Adrenal gland (tissue), 12 donors: ENCODE results near the gene SUFU. TPM values are rescaled to one million over a fixed set of nuclear protein-coding genes. Genes with fewer than 3 reads are reported as not detected.

Source experiments
- DNase-seq, 7 donors: peaks; one replicate each; pipeline ENCODE4 v3.0.0-alpha.2; 2019 to 2020
- H3K27ac ChIP-seq, 5 donors: fragments of 200-600 bp; sonication (generic) in 4 of 5; 1 replicate in 3 of 5; 2 replicates in 2 of 5; pipeline versions ENCODE4 v1.5.1 to v1.8.0; 2016 to 2020; ENCODE audit warnings: mild to moderate bottlenecking in 1 of 5
- H3K27me3 ChIP-seq: fragments of 200-600 bp; 2 replicates; pipeline ENCODE4 v1.8.0; 2021
- H3K36me3 ChIP-seq, 2 donors: fragments of 200-600 bp; replicated peaks in 1 of 2; 1 replicate in 1 of 2; 2 replicates in 1 of 2; pipeline versions ENCODE4 v1.5.1 to v1.8.0; 2018 to 2022
- H3K4me1 ChIP-seq, 2 donors: fragments of 200-600 bp; replicated peaks in 1 of 2; 1 replicate in 1 of 2; 2 replicates in 1 of 2; pipeline versions ENCODE4 v1.5.1 to v1.8.0; 2018 to 2021
- H3K4me3 ChIP-seq, 4 donors: fragments of 200-600 bp; sonication (generic) in 3 of 4; one replicate each; pipeline ENCODE4 v1.5.1; 2016 to 2018
- H3K9me3 ChIP-seq, 3 donors: fragments of 200-600 bp; sonication (generic) in 1 of 3; replicated peaks in 1 of 3; 1 replicate in 2 of 3; 2 replicates in 1 of 3; pipeline versions ENCODE4 v1.5.1 to v1.8.0; 2016 to 2021
- POLR2A ChIP-seq, 2 donors: fragments of 450-650 bp; IDR thresholded peaks; one replicate each; pipeline ENCODE4 v1.6.1; 2017; ENCODE audit warnings: antibody characterized with exemption in 2 of 2, mild to moderate bottlenecking in 2 of 2, moderate library complexity in 1 of 2
- WGBS, 4 donors: extraction: QIAGEN DNeasy Blood & Tissue Kit in 2 of 4; methylation state at CpG; one replicate each; pipeline versions ENCODE4 v1.1.5 to v1.1.7; 2013 to 2017; 5-methylcytosine and 5-hydroxymethylcytosine counted together
- intact Hi-C, 2 donors: fragments of 100-400 bp; cut with DNase I; formaldehyde crosslinking; loops; one replicate each; pipeline versions ENCODE4 v1.14.1 to v1.15.0; 2022 to 2023
- polyA plus RNA-seq, 3 donors: library from polyadenylated mRNA; stranded (reverse); fragments of 200-250 nt in 2 of 3; fragments of 350-450 nt in 1 of 3; fragmentation: Illumina TruSeq in 1 of 3; extraction: RNeasy Lipid Tissue Mini Kit (QIAGEN cat#74804) in 1 of 3; gene quantifications; one replicate each; pipeline ENCODE4 v1.2.3, GENCODE V29; 2013 to 2014
- total RNA-seq, 9 donors: library from RNA; depleted of rRNA in 4 of 9; stranded (reverse); fragments of >200 nt in 4 of 9; fragments of 120-200 nt in 1 of 9; fragmentation: NEBNext Ultra II Directional in 1 of 9; extraction: Animal tissue kit (Norgen Biotek cat#: 25700) in 1 of 9; gene quantifications; one replicate each; pipeline versions ENCODE4 v1.1.0 to v1.2.4, GENCODE V29; 2013 to 2023
- TF ChIP-seq, protein P1 (sequence below), 6 experiments: fragments of 450-650 bp in 4 of 6; fragments of 200-600 bp in 2 of 6; sonication (generic) in 1 of 6; IDR thresholded peaks; 1 replicate in 5 of 6; 2 replicates in 1 of 6; pipeline versions ENCODE4 v1.5.1 to v1.8.0; 2016 to 2021; ENCODE audit warnings: antibody characterized with exemption in 6 of 6, mild to moderate bottlenecking in 2 of 6, moderate library complexity in 1 of 6
- donor health status: healthy with polysubstance abuse.
- donor health status: Bipolar disorder and iron deficiency.
- donor health status: DM: yes; HTN: yes; CAD: no.
- donor health status: DM: no; HTN: no; CAD: no.
- donor health status: DM: no; HTN: no; CAD: no.
- donor health status: DM: yes; HTN: yes; CAD: no.

SUFU gene
- total and polyA plus RNA-seq, 12 donors = 4.3 to 20.2 (median 11.1) TPM

DNA sequence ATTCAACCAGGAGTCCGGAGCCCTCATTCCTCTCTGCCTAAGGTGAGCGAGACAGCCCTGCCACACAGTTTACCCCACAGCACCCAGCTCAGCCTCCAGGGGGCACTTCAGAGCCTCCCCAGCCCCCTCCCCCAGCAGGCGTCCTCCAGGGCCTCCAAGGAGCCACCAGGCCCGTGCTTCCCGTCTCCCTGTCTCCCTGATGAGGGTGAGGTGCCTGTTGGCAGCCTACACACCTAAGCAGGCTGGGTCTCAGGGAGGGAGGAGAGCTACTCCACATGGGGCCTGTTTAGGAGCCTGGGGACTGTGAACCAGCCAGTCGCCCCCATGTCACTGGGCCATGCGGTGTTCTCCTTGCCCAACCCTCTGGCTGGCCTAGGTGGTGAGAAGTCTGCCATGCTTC, 111.6 kb downstream of the SUFU start:
- no peak for DNase-seq
- Histone ChIP-seq H3K4me3 (no peak overlapping the region), H3K9me3 (no peaks in the 10 kb centered on the region), H3K27ac (peak overlapping the region in 1 of 5 donors; percentile 50), H3K4me1 (peaks cover 17 to 30% of the 10 kb centered on the region in 2 donors), H3K36me3 (peaks cover 0 to 41% of the 10 kb centered on the region in 2 donors), H3K27me3 (no peaks in the 10 kb centered on the region)
- TF ChIP-seq, protein P1, sequence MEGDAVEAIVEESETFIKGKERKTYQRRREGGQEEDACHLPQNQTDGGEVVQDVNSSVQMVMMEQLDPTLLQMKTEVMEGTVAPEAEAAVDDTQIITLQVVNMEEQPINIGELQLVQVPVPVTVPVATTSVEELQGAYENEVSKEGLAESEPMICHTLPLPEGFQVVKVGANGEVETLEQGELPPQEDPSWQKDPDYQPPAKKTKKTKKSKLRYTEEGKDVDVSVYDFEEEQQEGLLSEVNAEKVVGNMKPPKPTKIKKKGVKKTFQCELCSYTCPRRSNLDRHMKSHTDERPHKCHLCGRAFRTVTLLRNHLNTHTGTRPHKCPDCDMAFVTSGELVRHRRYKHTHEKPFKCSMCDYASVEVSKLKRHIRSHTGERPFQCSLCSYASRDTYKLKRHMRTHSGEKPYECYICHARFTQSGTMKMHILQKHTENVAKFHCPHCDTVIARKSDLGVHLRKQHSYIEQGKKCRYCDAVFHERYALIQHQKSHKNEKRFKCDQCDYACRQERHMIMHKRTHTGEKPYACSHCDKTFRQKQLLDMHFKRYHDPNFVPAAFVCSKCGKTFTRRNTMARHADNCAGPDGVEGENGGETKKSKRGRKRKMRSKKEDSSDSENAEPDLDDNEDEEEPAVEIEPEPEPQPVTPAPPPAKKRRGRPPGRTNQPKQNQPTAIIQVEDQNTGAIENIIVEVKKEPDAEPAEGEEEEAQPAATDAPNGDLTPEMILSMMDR (IDR thresholded peaks at IDR 0.05) = no peak
- TF ChIP-seq POLR2A (IDR thresholded peaks at IDR 0.05) = no peak
- WGBS, 4 donors = 68 to 90% (median 83%) methylated on average over 2 to 7 of the region's 7 CpGs
- intact Hi-C loops = no loop called here

DNA sequence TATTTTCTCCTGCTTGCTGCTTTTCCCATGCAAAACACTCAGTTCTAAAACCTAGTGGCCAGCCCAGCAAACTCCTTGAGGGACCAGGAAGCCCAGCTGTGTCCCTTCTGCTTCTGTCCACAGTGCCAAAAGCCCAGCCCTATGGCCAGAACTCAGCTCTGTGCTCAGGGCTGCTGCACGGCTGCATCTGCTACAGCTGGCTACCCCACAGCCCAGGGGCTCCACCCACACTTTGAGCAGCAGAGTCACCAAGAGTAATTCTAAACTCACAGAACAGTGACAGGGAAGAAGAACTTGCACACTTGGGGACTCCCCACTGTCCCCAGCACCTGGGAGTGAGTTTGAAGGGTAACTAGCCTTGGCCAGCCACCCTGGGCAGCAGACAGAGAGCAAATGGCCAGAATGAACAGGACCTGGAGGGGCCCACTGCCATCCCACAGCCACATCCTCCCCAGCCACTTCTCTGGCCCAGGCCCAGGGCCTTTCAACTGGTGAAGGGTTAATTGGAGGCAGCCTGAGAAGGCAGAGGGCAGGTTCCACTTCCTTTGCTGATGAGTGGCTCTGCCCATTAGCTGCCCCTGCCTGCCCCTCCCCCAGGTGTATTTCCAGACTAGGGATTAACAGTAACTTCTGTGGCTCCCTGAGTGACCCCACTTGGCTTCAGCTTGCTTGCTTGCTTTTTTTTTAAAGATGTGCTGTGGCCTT, 112.4 kb downstream of the SUFU start:
- Histone ChIP-seq H3K9me3 (no peaks in the 10 kb centered on the region), H3K4me1 (peaks cover 19 to 32% of the 10 kb centered on the region in 2 donors), H3K27ac (peak overlapping the region in 1 of 5 donors; percentile 50), H3K36me3 (peaks cover 0 to 41% of the 10 kb centered on the region in 2 donors), H3K27me3 (no peaks in the 10 kb centered on the region), H3K4me3 (no peak overlapping the region)
- WGBS, 4 donors = 50 to 77% (median 65%) methylated on average over 1 of the region's 1 CpG; no CpG with 5 or more reads in 1 of the 4 donors
- no peak for TF ChIP-seq POLR2A (IDR thresholded peaks at IDR 0.05)
- TF ChIP-seq, protein P1 (IDR thresholded peaks at IDR 0.05) = peak in 1 of 6 experiments; percentile 4
- peak in 1 of 7 donors; percentile 74 for DNase-seq
- intact Hi-C loops = no loop called here

DNA sequence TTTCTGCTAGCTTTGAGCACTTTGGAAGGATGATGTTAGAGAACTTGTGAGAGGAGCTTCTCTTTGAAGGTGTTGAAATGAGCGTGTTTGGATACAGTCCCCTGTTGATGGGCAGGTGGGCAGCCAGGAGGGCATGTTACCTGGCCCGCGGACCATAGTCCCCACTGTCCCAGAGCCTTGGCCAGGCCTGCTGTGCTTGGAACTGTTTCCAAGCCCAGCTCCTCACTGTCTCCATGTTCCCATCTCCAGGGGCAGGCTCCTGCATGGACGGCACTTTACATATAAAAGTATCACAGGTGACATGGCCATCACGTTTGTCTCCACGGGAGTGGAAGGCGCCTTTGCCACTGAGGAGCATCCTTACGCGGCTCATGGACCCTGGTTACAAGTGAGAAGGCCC, 113.3 kb downstream of the SUFU start:
- Histone ChIP-seq H3K4me1 (peaks cover 15 to 26% of the 10 kb centered on the region in 2 donors), H3K27me3 (no peaks in the 10 kb centered on the region), H3K36me3 (peaks cover 0 to 41% of the 10 kb centered on the region in 2 donors), H3K27ac (no peak overlapping the region), H3K4me3 (no peak overlapping the region), H3K9me3 (no peaks in the 10 kb centered on the region)
- no peak for DNase-seq
- TF ChIP-seq, protein P1 (IDR thresholded peaks at IDR 0.05) = no peak
- no peak for TF ChIP-seq POLR2A (IDR thresholded peaks at IDR 0.05)
- 83 to 95% (median 92%) methylated on average over 4 to 9 of the region's 9 CpGs for WGBS, 4 donors
- intact Hi-C loops = no loop called here

DNA sequence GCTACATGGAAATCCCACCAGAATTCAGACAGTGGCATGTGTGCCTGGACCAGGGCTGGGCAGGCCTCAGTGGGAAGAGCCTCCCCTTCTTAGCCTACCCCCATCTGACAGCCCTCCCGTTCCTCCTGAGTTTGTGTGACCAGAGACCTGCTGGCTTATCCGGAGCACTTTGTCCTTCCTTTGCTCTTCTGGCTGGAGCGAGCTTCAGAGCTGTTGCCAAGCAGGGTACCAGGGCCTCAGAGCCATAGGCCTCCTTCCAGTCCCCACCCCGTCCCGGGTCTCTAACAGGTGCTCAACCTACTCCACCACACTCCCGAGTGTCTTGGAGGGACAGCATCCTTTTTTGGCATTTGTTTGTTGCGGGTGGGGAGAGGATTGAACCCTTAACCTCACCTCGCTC, 114.0 kb downstream of the SUFU start:
- 92 to 97% (median 95%) methylated on average over 5 to 8 of the region's 8 CpGs for WGBS, 4 donors
- intact Hi-C loops = no loop called here
- Histone ChIP-seq H3K36me3 (peaks cover 0 to 39% of the 10 kb centered on the region in 2 donors), H3K9me3 (no peaks in the 10 kb centered on the region), H3K4me3 (no peak overlapping the region), H3K4me1 (peaks cover 14 to 26% of the 10 kb centered on the region in 2 donors), H3K27ac (no peak overlapping the region), H3K27me3 (no peaks in the 10 kb centered on the region)
- no peak for DNase-seq
- TF ChIP-seq, protein P1 (IDR thresholded peaks at IDR 0.05) = no peak
- no peak for TF ChIP-seq POLR2A (IDR thresholded peaks at IDR 0.05)
